DND-41 (cell line): Measurements from ENCODE around the gene TBC1D30.

Experiments used
- ATAC-seq: fragments of 200-7000 bp; cut with Tn5 transposase; 3 replicates; pipeline ENCODE4 v1.9.1; 2021; ENCODE audit warnings: low read depth; ENCODE audit not compliant: insufficient read depth
- DNase-seq: peaks from one replicate; pipeline ENCODE4 v3.0.0-alpha.2; 2020
- H2AFZ ChIP-seq: 2 replicates; pipeline ENCODE4 v1.6.0; 2012; ENCODE audit warnings: low read depth, low read length
- H3K27ac ChIP-seq: 2 replicates; pipeline ENCODE4 v1.5.1; 2012; ENCODE audit warnings: low read length, inconsistent platforms
- H3K27me3 ChIP-seq: fragments of 200-600 bp; sonication (generic); 2 replicates; pipeline ENCODE4 v1.6.0; 2012; ENCODE audit warnings: low read length, mild to moderate bottlenecking, inconsistent platforms; ENCODE audit not compliant: insufficient read depth, poor library complexity
- H3K36me3 ChIP-seq: 2 replicates; pipeline ENCODE4 v1.5.1; 2012; ENCODE audit warnings: low read length, inconsistent platforms; ENCODE audit not compliant: insufficient read depth
- H3K4me1 ChIP-seq: 2 replicates; pipeline ENCODE4 v1.5.1; 2012; ENCODE audit warnings: mild to moderate bottlenecking, low read length; ENCODE audit not compliant: insufficient read depth
- H3K4me2 ChIP-seq: 2 replicates; pipeline ENCODE4 v1.6.0; 2012; ENCODE audit warnings: mild to moderate bottlenecking, moderate library complexity, low read length, inconsistent platforms; ENCODE audit not compliant: insufficient read depth
- H3K4me3 ChIP-seq, 2 experiments: fragments of 200-600 bp in 1 of 2; shearing (Covaris generic) in 1 of 2; 2 replicates each; pipeline ENCODE4 v1.5.1; 2012 to 2016; ENCODE audit warnings: inconsistent platforms in 2 of 2, low read length in 2 of 2, mild to moderate bottlenecking in 2 of 2, low read depth in 1 of 2, moderate library complexity in 1 of 2
- H3K79me2 ChIP-seq: 2 replicates; pipeline ENCODE4 v1.6.0; 2012; ENCODE audit warnings: low read length, inconsistent platforms; ENCODE audit not compliant: insufficient read depth
- H3K9ac ChIP-seq: 2 replicates; pipeline ENCODE4 v1.6.0; 2012; ENCODE audit warnings: low read depth, mild to moderate bottlenecking, inconsistent platforms, low read length, moderate library complexity
- H3K9me3 ChIP-seq: 2 replicates; pipeline ENCODE4 v1.5.1; 2012; ENCODE audit warnings: low read length, moderate library complexity, mild to moderate bottlenecking, inconsistent platforms; ENCODE audit not compliant: insufficient read depth, severe bottlenecking
- H4K20me1 ChIP-seq: 2 replicates; pipeline ENCODE4 v1.6.0; 2012; ENCODE audit warnings: low read length; ENCODE audit not compliant: insufficient read depth
- EZH2 ChIP-seq: IDR thresholded peaks from 3 replicates; pipeline ENCODE4 v1.6.1; 2012; ENCODE audit warnings: borderline replicate concordance, low read depth, mild to moderate bottlenecking, moderate library complexity, low read length, inconsistent platforms; ENCODE audit not compliant: severe bottlenecking
- TF ChIP-seq, protein P1 (sequence below): IDR thresholded peaks from 2 replicates; pipeline ENCODE4 v1.5.1; 2012; ENCODE audit warnings: borderline replicate concordance, low read length, moderate library complexity, mild to moderate bottlenecking; ENCODE audit not compliant: poor library complexity, severe bottlenecking; ENCODE audit errors: extremely low read depth

The TBC1D30 gene

DNA sequence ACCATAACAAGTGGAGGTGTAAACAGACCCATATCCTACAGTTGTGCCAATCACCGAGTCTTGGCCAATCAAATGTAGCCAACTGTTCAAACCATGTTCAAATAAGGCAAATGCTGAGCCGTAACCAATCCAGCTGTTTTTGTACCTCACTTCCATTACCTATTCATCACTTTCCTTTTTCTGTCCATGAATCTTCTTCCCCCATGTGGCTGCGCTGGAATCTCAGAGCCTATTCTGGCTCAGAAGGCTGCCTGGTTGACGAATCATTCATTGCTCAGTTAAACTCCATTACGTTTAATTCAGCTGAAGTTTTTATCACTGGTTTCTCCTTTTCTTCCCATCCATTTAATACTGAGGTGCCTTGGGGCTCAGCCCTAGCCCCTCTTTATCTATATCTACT lies 71.1 kb downstream of the TBC1D30 start:
- no peak overlapping the region for H3K27ac ChIP-seq
- H3K4me2 ChIP-seq: no peak overlapping the region
- H3K9me3 ChIP-seq: no peaks in the 10 kb centered on the region
- ATAC-seq: no peak
- no peaks in the 10 kb centered on the region for H3K36me3 ChIP-seq
- H2AFZ ChIP-seq: no peak overlapping the region
- peaks cover 5% of the 10 kb centered on the region for H3K27me3 ChIP-seq
- H3K4me1 ChIP-seq: no peaks in the 10 kb centered on the region
- no peaks in the 10 kb centered on the region for H4K20me1 ChIP-seq
- DNase-seq: no peak
- H3K9ac ChIP-seq: no peak overlapping the region
- H3K79me2 ChIP-seq: no peaks in the 10 kb centered on the region
- TF ChIP-seq, protein P1, sequence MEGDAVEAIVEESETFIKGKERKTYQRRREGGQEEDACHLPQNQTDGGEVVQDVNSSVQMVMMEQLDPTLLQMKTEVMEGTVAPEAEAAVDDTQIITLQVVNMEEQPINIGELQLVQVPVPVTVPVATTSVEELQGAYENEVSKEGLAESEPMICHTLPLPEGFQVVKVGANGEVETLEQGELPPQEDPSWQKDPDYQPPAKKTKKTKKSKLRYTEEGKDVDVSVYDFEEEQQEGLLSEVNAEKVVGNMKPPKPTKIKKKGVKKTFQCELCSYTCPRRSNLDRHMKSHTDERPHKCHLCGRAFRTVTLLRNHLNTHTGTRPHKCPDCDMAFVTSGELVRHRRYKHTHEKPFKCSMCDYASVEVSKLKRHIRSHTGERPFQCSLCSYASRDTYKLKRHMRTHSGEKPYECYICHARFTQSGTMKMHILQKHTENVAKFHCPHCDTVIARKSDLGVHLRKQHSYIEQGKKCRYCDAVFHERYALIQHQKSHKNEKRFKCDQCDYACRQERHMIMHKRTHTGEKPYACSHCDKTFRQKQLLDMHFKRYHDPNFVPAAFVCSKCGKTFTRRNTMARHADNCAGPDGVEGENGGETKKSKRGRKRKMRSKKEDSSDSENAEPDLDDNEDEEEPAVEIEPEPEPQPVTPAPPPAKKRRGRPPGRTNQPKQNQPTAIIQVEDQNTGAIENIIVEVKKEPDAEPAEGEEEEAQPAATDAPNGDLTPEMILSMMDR: no peak
- TF ChIP-seq EZH2: no peak
- no peak overlapping the region for H3K4me3 ChIP-seq

DNA sequence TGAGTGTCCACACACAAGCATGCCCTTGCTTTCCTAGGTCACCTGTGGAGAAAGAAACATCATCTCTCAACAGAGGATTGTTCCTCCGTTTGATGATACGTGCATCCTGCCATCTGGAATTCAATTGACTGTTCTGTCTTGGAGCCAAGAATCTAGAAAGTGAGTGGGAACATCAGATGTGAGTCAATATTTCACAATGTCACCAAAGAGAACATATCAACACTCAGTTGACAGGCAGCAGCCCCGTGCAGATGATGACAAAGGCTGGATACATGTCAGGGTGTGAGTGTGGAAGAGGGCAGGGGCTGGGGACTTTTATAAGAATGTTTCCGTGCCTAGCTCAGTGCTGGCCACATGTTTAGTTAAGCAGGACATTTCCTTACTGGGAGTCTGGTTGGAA lies 76.1 kb downstream of the TBC1D30 start:
- Histone ChIP-seq H3K9ac (no peak overlapping the region), H3K4me2 (no peak overlapping the region), H3K27me3 (peaks cover 14% of the 10 kb centered on the region), H2AFZ (no peak overlapping the region), H3K9me3 (no peaks in the 10 kb centered on the region), H3K4me1 (no peaks in the 10 kb centered on the region), H4K20me1 (no peaks in the 10 kb centered on the region), H3K79me2 (no peaks in the 10 kb centered on the region), H3K27ac (no peak overlapping the region), H3K4me3 (no peak overlapping the region), H3K36me3 (no peaks in the 10 kb centered on the region)
- ATAC-seq (no peak), DNase-seq (no peak)
- TF ChIP-seq EZH2: no peak
- TF ChIP-seq, protein P1: no peak

DNA sequence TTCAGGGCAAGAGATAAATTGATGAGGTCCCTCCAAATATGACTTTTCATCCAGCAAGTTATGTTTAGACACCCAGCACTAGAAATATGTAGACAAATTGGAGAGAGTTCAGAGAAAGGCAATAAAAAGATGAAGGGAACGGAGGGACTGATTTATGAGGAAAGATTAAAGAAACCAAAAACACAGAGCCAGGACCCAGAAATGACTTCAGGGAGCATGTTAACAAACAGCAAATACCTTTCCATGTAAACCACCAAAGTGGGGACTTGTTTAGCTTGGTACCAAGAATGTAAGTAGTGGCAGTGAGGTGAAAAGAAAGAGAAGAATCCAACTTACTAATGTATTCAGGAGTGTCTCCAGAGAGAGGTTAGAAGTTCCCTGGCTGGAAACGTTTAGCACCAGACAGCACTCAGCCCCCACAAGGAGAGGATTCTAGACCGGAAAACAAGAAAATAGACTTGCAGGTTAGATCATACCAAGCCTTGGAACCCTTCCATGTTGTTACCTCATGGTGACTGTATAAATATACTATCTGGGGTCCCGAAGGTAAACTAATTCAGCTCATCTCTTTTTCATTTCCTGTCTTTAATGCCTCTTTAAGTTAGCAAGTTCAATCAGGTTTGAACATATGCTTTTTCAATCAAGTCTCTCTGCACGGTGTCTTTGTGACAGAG lies 79.2 kb downstream of the TBC1D30 start:
- H3K79me2 ChIP-seq: no peaks in the 10 kb centered on the region
- ATAC-seq: no peak
- peaks cover 18% of the 10 kb centered on the region for H3K27me3 ChIP-seq
- H3K36me3 ChIP-seq: no peaks in the 10 kb centered on the region
- H3K4me2 ChIP-seq: no peak overlapping the region
- H3K9me3 ChIP-seq: no peaks in the 10 kb centered on the region
- H3K4me1 ChIP-seq: no peaks in the 10 kb centered on the region
- H3K27ac ChIP-seq: no peak overlapping the region
- H4K20me1 ChIP-seq: no peaks in the 10 kb centered on the region
- H3K9ac ChIP-seq: no peak overlapping the region
- no peak for DNase-seq
- TF ChIP-seq, protein P1: no peak
- no peak for TF ChIP-seq EZH2
- H3K4me3 ChIP-seq: no peak overlapping the region
- no peak overlapping the region for H2AFZ ChIP-seq
